SK-N-SH (cell line): ENCODE data around the gene MRPL2.

Experiments
- EP300 ChIP-seq, 2 experiments: IDR thresholded peaks; 2 replicates each; pipeline versions ENCODE4 v1.4.0 to v1.6.1; 2012; ENCODE audit warnings: borderline replicate concordance in 1 of 2, low read depth in 1 of 2, low read length in 1 of 2
- GABPA ChIP-seq: IDR thresholded peaks from 2 replicates; pipeline ENCODE4 v1.4.0; 2012; ENCODE audit warnings: low read depth, mild to moderate bottlenecking
- GATA2 ChIP-seq: sonication (generic); formaldehyde crosslinking; IDR thresholded peaks from 2 replicates; pipeline ENCODE4 v1.5.0; 2020; ENCODE audit warnings: mild to moderate bottlenecking, missing genetic modification reagents
- NRF1 ChIP-seq: IDR thresholded peaks from 2 replicates; pipeline ENCODE4 v1.6.1; 2012; ENCODE audit warnings: low read depth, mild to moderate bottlenecking, low read length
- POLR2AphosphoS5 ChIP-seq: IDR thresholded peaks from 2 replicates; pipeline ENCODE4 v1.6.1; 2012; ENCODE audit warnings: low read depth, low read length
- SIN3A ChIP-seq: IDR thresholded peaks from 2 replicates; pipeline ENCODE4 v1.6.1; 2012; ENCODE audit warnings: low read depth, mild to moderate bottlenecking, low read length, moderate library complexity, borderline replicate concordance
- TAF1 ChIP-seq: IDR thresholded peaks from 2 replicates; pipeline ENCODE4 v1.6.1; 2012; ENCODE audit warnings: low read depth, mild to moderate bottlenecking, low read length, moderate library complexity, borderline replicate concordance
- YY1 ChIP-seq: IDR thresholded peaks from 2 replicates; pipeline ENCODE4 v1.4.0; 2012; ENCODE audit warnings: low read depth, mild to moderate bottlenecking
- TF ChIP-seq, protein P1 (sequence below): fragments of 200-600 bp; sonication (generic); IDR thresholded peaks from 2 replicates; pipeline ENCODE4 v1.6.1; 2017; ENCODE audit warnings: antibody characterized with exemption, mild to moderate bottlenecking, moderate library complexity
- TF ChIP-seq, protein P2 (sequence below): fragments of 150-350 bp; IDR thresholded peaks from 2 replicates; pipeline ENCODE4 v1.6.1; 2016; ENCODE audit warnings: mild to moderate bottlenecking, low read depth, low read length
- TF ChIP-seq, protein P3 (sequence below): fragments of 150-350 bp; IDR thresholded peaks from 2 replicates; pipeline ENCODE4 v1.6.1; 2017; ENCODE audit warnings: antibody characterized with exemption, low read length, low read depth, borderline replicate concordance
- TF ChIP-seq, protein P4 (sequence below): IDR thresholded peaks from 2 replicates; pipeline ENCODE4 v1.4.0; 2012; ENCODE audit warnings: low read depth

DNA sequence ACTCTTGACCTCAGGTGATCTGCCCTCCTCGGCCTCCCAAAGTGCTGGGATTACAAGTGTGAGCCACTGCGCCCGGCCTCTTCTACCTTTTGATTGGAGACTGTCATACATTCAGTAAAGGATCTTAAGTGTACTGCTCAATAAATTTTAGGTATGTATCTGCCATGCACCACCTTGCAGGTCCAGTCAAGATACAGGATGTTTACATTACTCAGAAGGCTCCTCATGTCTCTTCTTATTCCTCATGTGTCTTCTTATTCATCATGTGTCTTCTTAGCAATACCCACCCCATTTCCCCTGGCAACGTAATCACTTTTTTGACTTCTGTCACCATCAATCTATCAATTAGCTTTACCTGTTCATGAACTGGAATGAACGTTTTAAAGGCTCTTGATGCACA, 53.4 kb downstream of the MRPL2 start:
- TF ChIP-seq TAF1, result no peak
- TF ChIP-seq EP300 (IDR thresholded peaks at IDR 0.05; ENCODE audit: borderline replicate concordance in 1 of 2, low read depth in 1 of 2, low read length in 1 of 2), result no peak
- no peak for TF ChIP-seq YY1
- TF ChIP-seq, protein P1, sequence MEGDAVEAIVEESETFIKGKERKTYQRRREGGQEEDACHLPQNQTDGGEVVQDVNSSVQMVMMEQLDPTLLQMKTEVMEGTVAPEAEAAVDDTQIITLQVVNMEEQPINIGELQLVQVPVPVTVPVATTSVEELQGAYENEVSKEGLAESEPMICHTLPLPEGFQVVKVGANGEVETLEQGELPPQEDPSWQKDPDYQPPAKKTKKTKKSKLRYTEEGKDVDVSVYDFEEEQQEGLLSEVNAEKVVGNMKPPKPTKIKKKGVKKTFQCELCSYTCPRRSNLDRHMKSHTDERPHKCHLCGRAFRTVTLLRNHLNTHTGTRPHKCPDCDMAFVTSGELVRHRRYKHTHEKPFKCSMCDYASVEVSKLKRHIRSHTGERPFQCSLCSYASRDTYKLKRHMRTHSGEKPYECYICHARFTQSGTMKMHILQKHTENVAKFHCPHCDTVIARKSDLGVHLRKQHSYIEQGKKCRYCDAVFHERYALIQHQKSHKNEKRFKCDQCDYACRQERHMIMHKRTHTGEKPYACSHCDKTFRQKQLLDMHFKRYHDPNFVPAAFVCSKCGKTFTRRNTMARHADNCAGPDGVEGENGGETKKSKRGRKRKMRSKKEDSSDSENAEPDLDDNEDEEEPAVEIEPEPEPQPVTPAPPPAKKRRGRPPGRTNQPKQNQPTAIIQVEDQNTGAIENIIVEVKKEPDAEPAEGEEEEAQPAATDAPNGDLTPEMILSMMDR, result no peak
- TF ChIP-seq, protein P2, sequence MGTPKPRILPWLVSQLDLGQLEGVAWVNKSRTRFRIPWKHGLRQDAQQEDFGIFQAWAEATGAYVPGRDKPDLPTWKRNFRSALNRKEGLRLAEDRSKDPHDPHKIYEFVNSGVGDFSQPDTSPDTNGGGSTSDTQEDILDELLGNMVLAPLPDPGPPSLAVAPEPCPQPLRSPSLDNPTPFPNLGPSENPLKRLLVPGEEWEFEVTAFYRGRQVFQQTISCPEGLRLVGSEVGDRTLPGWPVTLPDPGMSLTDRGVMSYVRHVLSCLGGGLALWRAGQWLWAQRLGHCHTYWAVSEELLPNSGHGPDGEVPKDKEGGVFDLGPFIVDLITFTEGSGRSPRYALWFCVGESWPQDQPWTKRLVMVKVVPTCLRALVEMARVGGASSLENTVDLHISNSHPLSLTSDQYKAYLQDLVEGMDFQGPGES, result no peak
- TF ChIP-seq POLR2AphosphoS5, result no peak
- no peak for TF ChIP-seq GATA2 (CRISPR knock-in tag)
- no peak for TF ChIP-seq NRF1
- TF ChIP-seq, protein P3, sequence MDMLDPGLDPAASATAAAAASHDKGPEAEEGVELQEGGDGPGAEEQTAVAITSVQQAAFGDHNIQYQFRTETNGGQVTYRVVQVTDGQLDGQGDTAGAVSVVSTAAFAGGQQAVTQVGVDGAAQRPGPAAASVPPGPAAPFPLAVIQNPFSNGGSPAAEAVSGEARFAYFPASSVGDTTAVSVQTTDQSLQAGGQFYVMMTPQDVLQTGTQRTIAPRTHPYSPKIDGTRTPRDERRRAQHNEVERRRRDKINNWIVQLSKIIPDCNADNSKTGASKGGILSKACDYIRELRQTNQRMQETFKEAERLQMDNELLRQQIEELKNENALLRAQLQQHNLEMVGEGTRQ, result no peak
- TF ChIP-seq, protein P4, sequence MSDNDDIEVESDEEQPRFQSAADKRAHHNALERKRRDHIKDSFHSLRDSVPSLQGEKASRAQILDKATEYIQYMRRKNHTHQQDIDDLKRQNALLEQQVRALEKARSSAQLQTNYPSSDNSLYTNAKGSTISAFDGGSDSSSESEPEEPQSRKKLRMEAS, result no peak
- TF ChIP-seq GABPA, result no peak
- TF ChIP-seq SIN3A, result no peak
